Activated CD8-positive, alpha-beta memory T cell treated with anti-CD3 and anti-CD28 coated beads for 1 hour (primary cell): Measurements from ENCODE around the gene EIF4G3.
"Not testable (repeated sequence)": the region's sequence is repeated elsewhere in the genome, so short reads cannot be mapped to it uniquely, and the experiment has no call there.

ENCODE experiments used
- DNase-seq, 2 donors: peaks; one replicate each; pipeline ENCODE4 v3.0.0-alpha.2; 2020; ENCODE audit warnings: low read depth in 1 of 2; ENCODE audit errors: extremely low read depth in 1 of 2

The EIF4G3 gene

GRCh38 chr1:21185221-21185731 is 8.6 kb upstream of the EIF4G3 start:
- DNase-seq, result no peak

GRCh38 chr1:21184276-21184675 is 7.6 kb upstream of the EIF4G3 start:
- no peak for DNase-seq

GRCh38 chr1:21182181-21182731 is 5.6 kb upstream of the EIF4G3 start:
- no peak for DNase-seq

GRCh38 chr1:21178271-21178670 is 1.6 kb upstream of the EIF4G3 start:
- DNase-seq, result not testable (repeated sequence)

- DNase-seq, result peak in 1 of 2 donors; percentile 30
Measured at GRCh38 chr1:21175670-21176581, 771 bp downstream of the EIF4G3 start.

- DNase-seq, result no peak
Measured at GRCh38 chr1:21175324-21175669, 1.4 kb downstream of the EIF4G3 start.

GRCh38 chr1:21174654-21175323 is 1.9 kb downstream of the EIF4G3 start:
- no peak for DNase-seq

GRCh38 chr1:21174230-21174629 is 2.5 kb downstream of the EIF4G3 start:
- DNase-seq, result no peak

- DNase-seq, result not testable (repeated sequence)
Measured at GRCh38 chr1:21173096-21173495, 3.6 kb downstream of the EIF4G3 start.

- not testable (repeated sequence) for DNase-seq
Measured at GRCh38 chr1:21170837-21171236, 5.9 kb downstream of the EIF4G3 start.

- DNase-seq, result no peak
Measured at GRCh38 chr1:21168444-21168843, 8.3 kb downstream of the EIF4G3 start.

- DNase-seq, result no peak
Measured at GRCh38 chr1:21165646-21166045, 11.1 kb downstream of the EIF4G3 start.

- no peak for DNase-seq
Measured at GRCh38 chr1:21165076-21165475, 11.6 kb downstream of the EIF4G3 start.

- DNase-seq, result no peak
Measured at GRCh38 chr1:21164266-21164665, 12.4 kb downstream of the EIF4G3 start.

GRCh38 chr1:21162740-21163464 is 13.8 kb downstream of the EIF4G3 start:
- DNase-seq, result no peak

- no peak for DNase-seq
Measured at GRCh38 chr1:21161842-21162241, 14.9 kb downstream of the EIF4G3 start.

GRCh38 chr1:21160263-21160796 is 16.4 kb downstream of the EIF4G3 start:
- no peak for DNase-seq

- no peak for DNase-seq
Measured at GRCh38 chr1:21157868-21158267, 18.8 kb downstream of the EIF4G3 start.

GRCh38 chr1:21157054-21157453 is 19.6 kb downstream of the EIF4G3 start:
- DNase-seq, result no peak

- DNase-seq, result no peak
Measured at GRCh38 chr1:21156019-21156418, 20.7 kb downstream of the EIF4G3 start.

- no peak for DNase-seq
Measured at GRCh38 chr1:21154717-21155116, 22.0 kb downstream of the EIF4G3 start.
